HCT116 (cell line): ENCODE results near the gene MMADHC. TPM values are rescaled to one million over a fixed set of nuclear protein-coding genes. Genes with fewer than 3 reads are reported as not detected.

Source experiments
- ATAC-seq: fragments of 200-7000 bp; cut with Tn5 transposase; 2 replicates; pipeline ENCODE4 v1.9.1; 2020; ENCODE audit warnings: mild to moderate bottlenecking, moderate library complexity
- BruUV-seq: library from RNA; stranded (reverse); fragments of 400-500 nt; replicated peaks from 2 replicates; lab custom pipeline; 2021; lab: Mats Ljungman, UMichigan
- CTCF ChIA-PET: fragments of 300-600 bp; sonication (Branson Sonifier 250); formaldehyde crosslinking; loops from one replicate; lab custom pipeline; 2021; ENCODE audit warnings: antibody characterized with exemption; lab: Charles Lee
- POLR2A ChIA-PET: fragments of 300-600, 350-600 bp; sonication (Branson Sonifier 250); formaldehyde crosslinking; loops from one replicate; lab custom pipeline; 2021; ENCODE audit warnings: antibody characterized with exemption; lab: Charles Lee
- RAD21 ChIA-PET, 2 experiments: fragments of 300-600 bp; sonication (Branson Sonifier 250); formaldehyde crosslinking; loops; one replicate each; lab custom pipeline; 2023; ENCODE audit warnings: low total read pairs in 2 of 2; ENCODE audit not compliant: uncharacterized antibody in 2 of 2, unreplicated experiment in 2 of 2, low non-redundant PET in 1 of 2; lab: Charles Lee
- DNase-seq: peaks from one replicate; pipeline ENCODE4 v3.0.0-alpha.2; 2010; ENCODE audit warnings: low read depth, low spot score
- H2AFZ ChIP-seq: fragments of 200-600 bp; shearing (Covaris generic), sonication (generic); 2 replicates; pipeline ENCODE4 v1.6.1; 2017; ENCODE audit warnings: low read depth, mixed run types, mixed read lengths, antibody characterized with exemption, low read length; ENCODE audit not compliant: poor library complexity, severe bottlenecking
- H3K27ac ChIP-seq: 2 replicates; pipeline ENCODE4 v1.5.1; 2012; ENCODE audit warnings: low read depth, low read length
- H3K27me3 ChIP-seq: fragments of 200-600 bp; sonication (generic); 2 replicates; pipeline ENCODE4 v1.6.1; 2016; ENCODE audit warnings: mixed run types, low read length, mixed read lengths; ENCODE audit not compliant: insufficient read depth
- H3K36me3 ChIP-seq, 2 experiments: fragments of 200-500 bp in 1 of 2; fragments of 200-600 bp in 1 of 2; sonication (Bioruptor generic) in 1 of 2; sonication (generic) in 1 of 2; 2 replicates each; pipeline versions ENCODE4 v1.5.1 to v1.6.1; 2014 to 2016; ENCODE audit warnings: low read length in 2 of 2, inconsistent platforms in 1 of 2, mixed read lengths in 1 of 2, mixed run types in 1 of 2; ENCODE audit not compliant: insufficient read depth in 2 of 2, control insufficient read depth in 1 of 2
- H3K4me1 ChIP-seq, 2 experiments: fragments of 200-600 bp in 1 of 2; sonication (generic) in 1 of 2; 2 replicates each; pipeline versions ENCODE4 v1.5.1 to v1.6.1; 2012 to 2017; ENCODE audit warnings: low read length in 2 of 2, inconsistent platforms in 1 of 2, mild to moderate bottlenecking in 1 of 2, mixed read lengths in 1 of 2, mixed run types in 1 of 2, moderate library complexity in 1 of 2; ENCODE audit not compliant: insufficient read depth in 2 of 2, control insufficient read depth in 1 of 2
- H3K4me2 ChIP-seq: fragments of 200-600 bp; sonication (generic); 2 replicates; pipeline ENCODE4 v1.6.1; 2017; ENCODE audit warnings: mixed run types, low read length, mixed read lengths
- H3K4me3 ChIP-seq, 2 experiments: fragments of 200-600 bp in 1 of 2; sonication (generic) in 1 of 2; replicated peaks in 1 of 2; 2 replicates each; pipeline ENCODE4 v1.5.1; 2011 to 2016; ENCODE audit warnings: low read length in 2 of 2, control low read depth in 1 of 2, low read depth in 1 of 2, mild to moderate bottlenecking in 1 of 2, mixed read lengths in 1 of 2, mixed run types in 1 of 2
- H3K79me2 ChIP-seq: fragments of 200-600 bp; sonication (generic); 2 replicates; pipeline ENCODE4 v1.6.1; 2017; ENCODE audit warnings: mild to moderate bottlenecking, mixed run types, low read length, moderate library complexity, mixed read lengths; ENCODE audit not compliant: insufficient read depth
- H3K9ac ChIP-seq: fragments of 200-600 bp; sonication (generic); 2 replicates; pipeline ENCODE4 v1.6.1; 2016; ENCODE audit warnings: low read length, mixed read lengths
- H3K9me2 ChIP-seq: fragments of 200-600 bp; sonication (generic), shearing (Covaris generic); 2 replicates; pipeline ENCODE4 v1.6.1; 2017; ENCODE audit warnings: mixed run types, mild to moderate bottlenecking, moderate library complexity; ENCODE audit not compliant: insufficient read depth
- H3K9me3 ChIP-seq, 2 experiments: fragments of 200-500 bp in 1 of 2; fragments of 200-600 bp in 1 of 2; sonication (Bioruptor generic) in 1 of 2; sonication (generic) in 1 of 2; 2 replicates each; pipeline ENCODE4 v1.6.1; 2014 to 2017; ENCODE audit warnings: low read length in 2 of 2, mixed read lengths in 2 of 2, inconsistent platforms in 1 of 2, low read depth in 1 of 2, mild to moderate bottlenecking in 1 of 2, mixed run types in 1 of 2, moderate library complexity in 1 of 2; ENCODE audit not compliant: control insufficient read depth in 1 of 2, insufficient read depth in 1 of 2
- H4K20me1 ChIP-seq: fragments of 200-600 bp; sonication (generic), shearing (Covaris generic); 2 replicates; pipeline ENCODE4 v1.6.1; 2017; ENCODE audit warnings: mixed run types, mild to moderate bottlenecking, moderate library complexity; ENCODE audit not compliant: insufficient read depth
- ATF3 ChIP-seq: IDR thresholded peaks from 2 replicates; pipeline ENCODE4 v1.6.1; 2012
- CBX3 ChIP-seq: IDR thresholded peaks from 2 replicates; pipeline ENCODE4 v1.6.1; 2012; ENCODE audit warnings: low read depth
- CEBPB ChIP-seq: IDR thresholded peaks from 2 replicates; pipeline ENCODE4 v1.6.1; 2012; ENCODE audit warnings: low read depth
- EGR1 ChIP-seq: IDR thresholded peaks from 2 replicates; pipeline ENCODE4 v1.6.1; 2012; ENCODE audit warnings: low read depth
- ELF1 ChIP-seq: IDR thresholded peaks from 2 replicates; pipeline ENCODE4 v1.6.1; 2012; ENCODE audit warnings: low read depth, borderline replicate concordance
- EZH2 ChIP-seq: fragments of 200-600 bp; sonication (generic); IDR thresholded peaks from 2 replicates; pipeline ENCODE4 v1.6.1; 2017; ENCODE audit warnings: antibody characterized with exemption, mixed run types
- FOSL1 ChIP-seq: IDR thresholded peaks from 2 replicates; pipeline ENCODE4 v1.6.1; 2012; ENCODE audit warnings: low read depth
- JUND ChIP-seq: IDR thresholded peaks from 2 replicates; pipeline ENCODE4 v1.6.1; 2012
- MAX ChIP-seq: IDR thresholded peaks from 2 replicates; pipeline ENCODE4 v1.6.1; 2012
- RAD21 ChIP-seq: IDR thresholded peaks from 2 replicates; pipeline ENCODE4 v1.6.1; 2012; ENCODE audit warnings: low read depth, mild to moderate bottlenecking
- REST ChIP-seq: IDR thresholded peaks from 2 replicates; pipeline ENCODE4 v1.6.1; 2012; ENCODE audit warnings: low read depth
- SIN3A ChIP-seq: IDR thresholded peaks from 2 replicates; pipeline ENCODE4 v1.6.1; 2012; ENCODE audit warnings: low read depth
- SP1 ChIP-seq: IDR thresholded peaks from 2 replicates; pipeline ENCODE4 v1.6.1; 2012; ENCODE audit warnings: low read depth
- SRF ChIP-seq: IDR thresholded peaks from 2 replicates; pipeline ENCODE4 v1.6.1; 2012; ENCODE audit warnings: low read depth
- TCF7L2 ChIP-seq: IDR thresholded peaks from 2 replicates; pipeline ENCODE4 v1.7.0; 2011; ENCODE audit warnings: borderline replicate concordance, inconsistent platforms; ENCODE audit not compliant: insufficient read depth, insufficient read length; ENCODE audit errors: extremely low read depth
- ZFX ChIP-seq: fragments of 450-650 bp; IDR thresholded peaks from 2 replicates; pipeline ENCODE4 v1.6.1; 2017
- ZNF274 ChIP-seq: fragments of 200-500 bp; sonication (Bioruptor generic); IDR thresholded peaks from 2 replicates; pipeline ENCODE4 v1.6.1; 2014; ENCODE audit warnings: mild to moderate bottlenecking, low read depth, low read length, inconsistent platforms
- intact Hi-C: fragments of 100-400 bp; cut with micrococcal nuclease; formaldehyde crosslinking; loops from 2 replicates; pipeline ENCODE4 v1.10.0; 2022
- total RNA-seq: library from RNA; stranded (reverse); gene quantifications from one replicate; pipeline ENCODE4 v1.2.1, GENCODE V29; 2021; ENCODE audit not compliant: unreplicated experiment
- TF ChIP-seq, protein P1 (sequence below): IDR thresholded peaks from 2 replicates; pipeline ENCODE4 v1.6.1; 2011; ENCODE audit warnings: mild to moderate bottlenecking, low read length, moderate library complexity; ENCODE audit not compliant: insufficient replicate concordance; ENCODE audit errors: extremely low read depth

Gene MMADHC
- total RNA-seq, 1 experiment from 2014 or later = 135 TPM

- ChIA-PET POLR2A (no interaction called here), RAD21 (no interaction called here), CTCF (no interaction called here)
- Histone ChIP-seq H4K20me1 (no peaks in the 10 kb centered on the region), H3K9me2 (no peaks in the 10 kb centered on the region), H3K9ac (no peak overlapping the region), H3K4me3 (no peak overlapping the region), H3K27ac (no peak overlapping the region), H3K9me3 (no peaks in the 10 kb centered on the region), H2AFZ (no peak overlapping the region), H3K79me2 (no peaks in the 10 kb centered on the region), H3K27me3 (no peaks in the 10 kb centered on the region), H3K4me1 (0 out of 4 replicates have a peak, but pooled peaks cover 0 to 3% of the 10 kb centered on the region in 2 experiments), H3K4me2 (no peak overlapping the region), H3K36me3 (no peaks in the 10 kb centered on the region)
- TF ChIP-seq RAD21 (no peak), SIN3A (no peak)
- ATAC-seq (no peak), DNase-seq (no peak)
- BruUV-seq = no TSS peak
- intact Hi-C loops = no loop called here
Observed at GRCh38 chr2:149534674-149535073, 52.9 kb downstream of the MMADHC start.

- TF ChIP-seq EGR1 = no peak
- TF ChIP-seq ATF3 = no peak
- TF ChIP-seq CEBPB = no peak
- no peak for TF ChIP-seq MAX
- no peak for TF ChIP-seq TCF7L2
- TF ChIP-seq ELF1 = no peak
- no peak for TF ChIP-seq SRF
- no peak for TF ChIP-seq REST
- TF ChIP-seq RAD21 = no peak
- no peak for TF ChIP-seq ZNF274
- TF ChIP-seq JUND = no peak
- TF ChIP-seq, protein P1, sequence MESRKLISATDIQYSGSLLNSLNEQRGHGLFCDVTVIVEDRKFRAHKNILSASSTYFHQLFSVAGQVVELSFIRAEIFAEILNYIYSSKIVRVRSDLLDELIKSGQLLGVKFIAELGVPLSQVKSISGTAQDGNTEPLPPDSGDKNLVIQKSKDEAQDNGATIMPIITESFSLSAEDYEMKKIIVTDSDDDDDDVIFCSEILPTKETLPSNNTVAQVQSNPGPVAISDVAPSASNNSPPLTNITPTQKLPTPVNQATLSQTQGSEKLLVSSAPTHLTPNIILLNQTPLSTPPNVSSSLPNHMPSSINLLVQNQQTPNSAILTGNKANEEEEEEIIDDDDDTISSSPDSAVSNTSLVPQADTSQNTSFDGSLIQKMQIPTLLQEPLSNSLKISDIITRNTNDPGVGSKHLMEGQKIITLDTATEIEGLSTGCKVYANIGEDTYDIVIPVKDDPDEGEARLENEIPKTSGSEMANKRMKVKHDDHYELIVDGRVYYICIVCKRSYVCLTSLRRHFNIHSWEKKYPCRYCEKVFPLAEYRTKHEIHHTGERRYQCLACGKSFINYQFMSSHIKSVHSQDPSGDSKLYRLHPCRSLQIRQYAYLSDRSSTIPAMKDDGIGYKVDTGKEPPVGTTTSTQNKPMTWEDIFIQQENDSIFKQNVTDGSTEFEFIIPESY = no peak
- no peak for TF ChIP-seq SP1
- TF ChIP-seq CBX3 = no peak
- TF ChIP-seq EZH2 = no peak
- no peak for TF ChIP-seq FOSL1
- TF ChIP-seq ZFX = no peak
- H3K79me2 ChIP-seq = no peaks in the 10 kb centered on the region
- no peak overlapping the region for H3K4me3 ChIP-seq
- H2AFZ ChIP-seq = no peak overlapping the region
- H3K36me3 ChIP-seq = no peaks in the 10 kb centered on the region
- H4K20me1 ChIP-seq = no peaks in the 10 kb centered on the region
- H3K9ac ChIP-seq = no peak overlapping the region
- H3K9me3 ChIP-seq = no peaks in the 10 kb centered on the region
- no peak for ATAC-seq
- intact Hi-C loops = no loop called here
- H3K4me1 ChIP-seq = no peaks in the 10 kb centered on the region
- CTCF ChIA-PET = no interaction called here
- H3K9me2 ChIP-seq = no peaks in the 10 kb centered on the region
- no peak overlapping the region for H3K4me2 ChIP-seq
- no TSS peak for BruUV-seq
- POLR2A ChIA-PET = no interaction called here
- DNase-seq = no peak
- no peak overlapping the region for H3K27ac ChIP-seq
- RAD21 ChIA-PET = no interaction called here
- H3K27me3 ChIP-seq = no peaks in the 10 kb centered on the region
Observed at GRCh38 chr2:149528983-149529382, 58.6 kb downstream of the MMADHC start.
